Immature natural killer cell (primary cell): ENCODE results near the gene CARMIL3. TPM values are rescaled to one million over a fixed set of nuclear protein-coding genes. Genes with fewer than 3 reads are reported as not detected.

Experiments used
- DNase-seq, 3 donors: peaks; one replicate each; pipeline ENCODE4 v3.0.0; 2022; ENCODE audit warnings: mixed read lengths in 1 of 3
- H3K27ac Mint-ChIP-seq, 6 donors: one replicate each; pipeline ENCODE4 v1.8.0; 2020; ENCODE audit warnings: mixed read lengths in 6 of 6, mild to moderate bottlenecking in 5 of 6, inconsistent platforms in 4 of 6, moderate library complexity in 3 of 6
- H3K27me3 Mint-ChIP-seq, 3 donors: one replicate each; pipeline ENCODE4 v1.8.0; 2020 to 2021; ENCODE audit warnings: low read depth in 3 of 3, mild to moderate bottlenecking in 3 of 3, mixed read lengths in 3 of 3, moderate library complexity in 3 of 3, inconsistent platforms in 1 of 3
- H3K36me3 Mint-ChIP-seq, 3 donors: one replicate each; pipeline ENCODE4 v1.8.0; 2020; ENCODE audit warnings: mixed read lengths in 3 of 3, inconsistent platforms in 2 of 3, mild to moderate bottlenecking in 2 of 3
- H3K4me1 Mint-ChIP-seq, 2 donors: one replicate each; pipeline ENCODE4 v1.8.0; 2020; ENCODE audit warnings: inconsistent platforms in 2 of 2, mild to moderate bottlenecking in 2 of 2, mixed read lengths in 2 of 2, moderate library complexity in 1 of 2
- H3K4me3 Mint-ChIP-seq, 5 donors: one replicate each; pipeline ENCODE4 v1.8.0; 2020; ENCODE audit warnings: mild to moderate bottlenecking in 5 of 5, mixed read lengths in 5 of 5, inconsistent platforms in 3 of 5, moderate library complexity in 3 of 5
- H3K9me3 Mint-ChIP-seq, 6 donors: one replicate each; pipeline ENCODE4 v1.8.0; 2020; ENCODE audit warnings: mild to moderate bottlenecking in 6 of 6, mixed read lengths in 6 of 6, inconsistent platforms in 4 of 6, moderate library complexity in 3 of 6
- polyA plus RNA-seq, 3 donors: library from polyadenylated mRNA; unstranded; fragments of 300-500 nt; fragmentation: Illumina TruSeq; gene quantifications; one replicate each; pipeline ENCODE4 v1.2.3, GENCODE V29; 2021

Gene CARMIL3
- polyA plus RNA-seq, 3 donors from 2014 or later: 0.09 to 0.82 (median 0.32) TPM

DNA sequence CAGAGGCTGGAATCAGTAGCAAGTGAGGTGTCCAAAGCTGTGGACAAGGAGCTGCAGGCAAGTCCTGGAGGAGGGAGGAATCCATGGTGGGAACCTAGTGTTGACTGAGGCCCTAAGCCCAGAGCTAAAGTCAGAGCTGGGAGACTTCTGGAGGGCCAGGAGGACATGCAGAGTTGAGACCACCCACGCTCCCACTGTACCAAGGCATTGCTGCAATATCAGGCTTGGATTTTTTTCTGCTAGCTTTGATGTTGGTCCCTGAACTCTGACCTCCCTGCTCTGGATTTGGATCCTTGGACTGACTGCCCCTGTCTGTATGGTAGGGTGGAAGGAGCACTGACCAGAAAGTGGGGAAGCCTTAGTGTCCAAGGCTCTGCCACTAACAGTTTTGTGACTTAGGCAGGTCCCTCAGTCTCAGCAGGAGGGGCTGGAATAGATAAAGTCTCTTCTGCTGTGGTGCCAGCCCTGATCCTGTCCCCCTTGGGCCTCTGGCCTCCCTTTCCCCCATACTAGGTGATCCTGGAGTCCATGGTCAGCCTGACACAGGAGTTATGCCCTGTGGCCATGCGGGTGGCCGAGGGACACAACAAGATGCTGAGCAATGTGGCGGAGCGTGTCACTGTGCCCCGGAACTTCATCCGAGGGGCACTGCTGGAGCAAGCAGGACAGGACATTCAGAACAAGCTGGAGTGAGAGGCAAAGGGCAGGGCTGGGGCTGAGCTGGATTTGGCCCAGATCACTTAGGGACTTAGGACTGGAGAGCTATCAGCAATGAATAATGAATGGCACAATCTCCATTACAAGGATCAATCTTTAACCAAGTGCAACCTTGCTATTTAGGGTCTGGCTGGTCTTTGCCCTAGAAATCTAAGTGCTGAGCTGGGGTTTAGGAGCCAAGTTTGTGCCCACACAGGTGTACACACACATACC is 9.4 kb downstream of the CARMIL3 start:
- no peak overlapping the region for H3K4me3 Mint-ChIP-seq
- no peaks in the 10 kb centered on the region for H3K9me3 Mint-ChIP-seq

DNA sequence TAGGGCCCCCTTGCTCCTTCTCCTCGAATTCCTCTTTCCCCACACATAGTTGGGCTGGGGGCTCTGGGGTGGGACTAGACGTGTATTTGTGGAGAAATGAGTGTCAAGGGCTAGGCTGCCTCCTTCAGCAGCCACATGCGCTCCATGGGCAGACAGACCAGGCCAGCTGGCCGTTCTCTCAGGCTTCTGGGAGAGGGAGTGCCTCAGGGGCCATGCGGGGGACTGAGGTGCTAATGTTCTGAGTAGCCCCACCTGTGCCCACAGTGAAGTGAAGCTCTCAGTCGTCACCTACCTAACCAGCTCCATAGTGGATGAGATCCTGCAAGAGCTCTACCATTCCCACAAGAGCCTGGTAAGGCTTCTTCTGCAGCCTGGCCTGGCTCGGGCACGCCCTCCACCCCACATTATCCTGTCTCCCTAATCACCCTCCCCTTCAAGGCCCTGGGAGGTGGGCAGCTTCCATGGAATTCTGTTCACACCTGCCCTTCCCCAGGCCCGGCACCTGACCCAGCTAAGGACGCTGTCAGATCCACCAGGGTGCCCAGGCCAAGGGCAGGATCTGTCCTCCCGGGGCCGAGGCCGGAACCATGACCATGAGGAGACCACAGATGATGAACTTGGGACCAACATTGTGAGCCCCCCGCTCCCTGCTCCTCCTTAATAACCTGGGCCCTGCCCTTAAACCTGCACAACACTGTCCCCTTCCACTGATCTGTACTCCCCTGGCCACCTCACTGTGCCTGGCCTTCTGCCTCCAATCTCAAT is 10.6 kb downstream of the CARMIL3 start:
- no peak for DNase-seq

More for the DNA sequence above, 9.4 kb downstream of the CARMIL3 start:
- H3K4me1 Mint-ChIP-seq: peaks cover 2 to 7% of the 10 kb centered on the region in 2 donors
- DNase-seq: no peak
- H3K27me3 Mint-ChIP-seq: peaks cover 0 to 2% (median 0%) of the 10 kb centered on the region in 3 donors
- H3K36me3 Mint-ChIP-seq: peaks cover 0 to 7% (median 0%) of the 10 kb centered on the region in 3 donors
- H3K27ac Mint-ChIP-seq: no peak overlapping the region

GRCh38 chr14:24063263-24063836 is 11.5 kb downstream of the CARMIL3 start:
- H3K27ac Mint-ChIP-seq: no peak overlapping the region
- no peak overlapping the region for H3K4me3 Mint-ChIP-seq
- H3K9me3 Mint-ChIP-seq: no peaks in the 10 kb centered on the region
- no peak for DNase-seq
- H3K36me3 Mint-ChIP-seq: peaks cover 0 to 12% (median 0%) of the 10 kb centered on the region in 3 donors
- peaks cover 0 to 2% (median 2%) of the 10 kb centered on the region in 3 donors for H3K27me3 Mint-ChIP-seq
- peaks cover 0 to 2% of the 10 kb centered on the region in 2 donors for H3K4me1 Mint-ChIP-seq

More for the DNA sequence above, 10.6 kb downstream of the CARMIL3 start:
- Mint-ChIP-seq H3K9me3 (no peaks in the 10 kb centered on the region), H3K36me3 (peaks cover 0 to 9% (median 0%) of the 10 kb centered on the region in 3 donors), H3K4me3 (no peak overlapping the region), H3K4me1 (peaks cover 0 to 7% of the 10 kb centered on the region in 2 donors), H3K27ac (no peak overlapping the region), H3K27me3 (peaks cover 0 to 2% (median 2%) of the 10 kb centered on the region in 3 donors)

GRCh38 chr14:24064091-24064795 is 12.4 kb downstream of the CARMIL3 start:
- no peak for DNase-seq
- no peaks in the 10 kb centered on the region for H3K4me1 Mint-ChIP-seq
- no peak overlapping the region for H3K4me3 Mint-ChIP-seq
- H3K36me3 Mint-ChIP-seq: peaks cover 0 to 11% (median 0%) of the 10 kb centered on the region in 3 donors
- no peak overlapping the region for H3K27ac Mint-ChIP-seq
- no peaks in the 10 kb centered on the region for H3K9me3 Mint-ChIP-seq
- peaks cover 0 to 2% (median 2%) of the 10 kb centered on the region in 3 donors for H3K27me3 Mint-ChIP-seq

DNA sequence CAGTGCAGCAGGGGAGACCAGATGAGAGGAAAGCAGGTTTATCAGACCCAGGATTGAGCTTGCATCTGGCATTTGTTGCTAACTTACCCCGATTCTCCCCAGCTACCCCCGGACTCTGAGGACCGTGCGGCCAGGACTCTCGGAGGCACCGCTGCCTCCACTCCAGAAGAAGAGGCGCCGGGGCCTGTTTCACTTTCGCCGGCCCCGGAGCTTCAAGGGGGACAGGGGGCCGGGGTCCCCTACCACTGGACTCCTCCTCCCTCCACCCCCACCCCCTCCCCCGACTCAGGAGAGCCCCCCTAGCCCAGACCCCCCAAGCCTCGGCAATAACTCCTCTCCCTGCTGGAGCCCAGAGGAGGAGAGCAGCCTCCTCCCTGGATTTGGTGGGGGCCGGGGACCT is 13.0 kb downstream of the CARMIL3 start:
- Mint-ChIP-seq H3K4me3 (no peak overlapping the region), H3K4me1 (no peaks in the 10 kb centered on the region), H3K27ac (no peak overlapping the region), H3K27me3 (peaks cover 0 to 2% (median 2%) of the 10 kb centered on the region in 3 donors), H3K9me3 (no peaks in the 10 kb centered on the region), H3K36me3 (peaks cover 0 to 11% (median 0%) of the 10 kb centered on the region in 3 donors)
- DNase-seq: no peak

DNA sequence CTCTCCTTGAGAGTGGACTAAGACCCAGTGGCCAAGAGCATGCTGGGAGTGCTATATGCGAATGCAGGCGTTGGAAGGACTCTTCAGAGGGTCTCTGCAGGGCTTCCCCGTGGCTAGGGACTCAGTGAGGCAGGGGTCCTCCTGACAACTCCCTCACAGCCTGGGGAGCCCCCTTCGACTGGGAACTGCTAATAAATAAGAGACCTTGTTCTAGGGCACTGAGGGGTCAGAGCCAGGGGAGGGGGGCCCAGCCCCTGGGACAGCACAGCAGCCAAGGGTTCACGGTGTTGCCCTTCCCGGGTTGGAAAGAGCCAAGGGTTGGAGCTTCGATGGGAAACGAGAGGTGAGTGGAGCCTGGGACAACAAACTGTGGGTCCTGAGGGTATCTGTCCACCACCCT is 13.6 kb downstream of the CARMIL3 start:
- Mint-ChIP-seq H3K36me3 (peaks cover 0 to 17% (median 5%) of the 10 kb centered on the region in 3 donors), H3K9me3 (no peaks in the 10 kb centered on the region), H3K4me1 (no peaks in the 10 kb centered on the region), H3K27ac (no peak overlapping the region), H3K4me3 (no peak overlapping the region), H3K27me3 (peaks cover 0 to 2% (median 2%) of the 10 kb centered on the region in 3 donors)
- no peak for DNase-seq

GRCh38 chr14:24066496-24067132 is 14.8 kb downstream of the CARMIL3 start:
- DNase-seq: no peak
- H3K4me3 Mint-ChIP-seq: no peak overlapping the region
- no peak overlapping the region for H3K27ac Mint-ChIP-seq
- H3K4me1 Mint-ChIP-seq: no peaks in the 10 kb centered on the region
- H3K27me3 Mint-ChIP-seq: peaks cover 0 to 2% (median 0%) of the 10 kb centered on the region in 3 donors
- H3K36me3 Mint-ChIP-seq: peaks cover 0 to 13% (median 5%) of the 10 kb centered on the region in 3 donors
- H3K9me3 Mint-ChIP-seq: no peaks in the 10 kb centered on the region

DNA sequence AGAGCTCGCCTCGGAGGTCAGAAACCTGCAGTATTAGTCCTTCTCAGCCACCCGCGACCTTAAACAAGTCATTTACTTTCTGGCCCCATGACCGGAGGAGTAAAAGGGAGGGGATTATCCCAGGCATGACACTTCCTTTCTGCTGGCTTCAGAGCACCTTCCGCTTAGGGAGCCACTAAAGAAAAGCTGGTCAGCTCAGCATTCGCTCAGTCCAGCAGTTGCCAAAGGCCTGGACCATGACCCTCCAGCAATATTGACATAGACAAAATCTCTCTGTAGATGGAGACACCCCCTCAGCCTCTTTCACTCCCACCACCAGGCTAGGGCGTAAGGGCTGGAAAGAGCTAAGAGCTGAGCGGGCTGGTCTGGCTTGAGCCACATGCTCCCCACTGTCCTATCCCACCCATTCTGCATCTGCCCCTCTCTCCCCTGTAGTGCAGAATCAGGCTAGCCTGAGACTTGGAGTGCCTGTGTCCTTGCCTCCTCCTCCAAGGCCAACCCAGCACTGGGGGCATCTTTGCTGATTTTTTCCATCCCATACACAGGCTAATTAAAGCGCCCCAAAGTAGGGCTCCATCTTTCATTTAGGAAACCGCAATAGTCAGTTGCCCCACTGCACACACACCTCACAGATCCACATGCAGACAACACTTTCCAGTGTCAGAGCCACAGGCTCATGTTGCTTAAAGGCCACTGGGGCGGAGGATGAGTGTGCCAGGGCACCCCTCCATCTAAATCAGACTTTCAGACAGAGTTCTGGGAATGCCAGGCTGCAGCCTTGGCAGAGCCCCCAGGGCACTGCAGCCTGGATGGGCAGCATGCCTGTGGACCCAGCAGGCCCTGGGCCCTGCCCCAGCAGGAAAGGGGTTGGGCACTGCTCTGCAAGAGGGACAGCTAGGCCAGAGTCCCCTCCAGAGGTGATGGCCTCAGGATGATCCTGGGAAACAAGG is 15.6 kb downstream of the CARMIL3 start:
- no peaks in the 10 kb centered on the region for H3K9me3 Mint-ChIP-seq
- no peak overlapping the region for H3K4me3 Mint-ChIP-seq
- peaks cover 0 to 13% (median 5%) of the 10 kb centered on the region in 3 donors for H3K36me3 Mint-ChIP-seq
- no peak for DNase-seq
- H3K27ac Mint-ChIP-seq: no peak overlapping the region
- no peaks in the 10 kb centered on the region for H3K4me1 Mint-ChIP-seq
- peaks cover 0 to 2% (median 0%) of the 10 kb centered on the region in 3 donors for H3K27me3 Mint-ChIP-seq

GRCh38 chr14:24068711-24069410 is 17.1 kb downstream of the CARMIL3 start:
- Mint-ChIP-seq H3K9me3 (no peaks in the 10 kb centered on the region), H3K36me3 (peaks cover 0 to 13% (median 5%) of the 10 kb centered on the region in 3 donors), H3K27me3 (peaks cover 0 to 2% (median 2%) of the 10 kb centered on the region in 3 donors), H3K27ac (no peak overlapping the region), H3K4me3 (no peak overlapping the region), H3K4me1 (no peaks in the 10 kb centered on the region)
- DNase-seq: no peak

DNA sequence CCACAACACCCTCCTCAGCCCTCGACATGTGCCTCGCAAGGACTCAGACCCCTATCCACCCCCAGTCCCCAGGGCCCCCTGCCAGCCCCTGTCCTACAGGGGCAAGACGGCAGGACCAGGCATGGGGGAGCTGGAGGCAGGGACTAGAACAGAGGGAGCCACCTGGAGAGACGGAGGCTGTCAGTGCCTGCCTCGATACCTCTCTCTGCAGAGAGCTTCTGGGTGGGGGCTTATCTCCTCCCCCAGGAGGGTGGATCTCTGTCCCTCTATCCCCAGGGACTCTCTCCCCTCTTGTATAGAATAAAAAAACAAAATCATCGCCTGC is 17.6 kb downstream of the CARMIL3 start:
- no peak overlapping the region for H3K27ac Mint-ChIP-seq
- no peaks in the 10 kb centered on the region for H3K9me3 Mint-ChIP-seq
- H3K27me3 Mint-ChIP-seq: peaks cover 0 to 2% (median 2%) of the 10 kb centered on the region in 3 donors
- no peak overlapping the region for H3K4me3 Mint-ChIP-seq
- DNase-seq: no peak
- H3K4me1 Mint-ChIP-seq: no peaks in the 10 kb centered on the region
- peaks cover 0 to 13% (median 5%) of the 10 kb centered on the region in 3 donors for H3K36me3 Mint-ChIP-seq

DNA sequence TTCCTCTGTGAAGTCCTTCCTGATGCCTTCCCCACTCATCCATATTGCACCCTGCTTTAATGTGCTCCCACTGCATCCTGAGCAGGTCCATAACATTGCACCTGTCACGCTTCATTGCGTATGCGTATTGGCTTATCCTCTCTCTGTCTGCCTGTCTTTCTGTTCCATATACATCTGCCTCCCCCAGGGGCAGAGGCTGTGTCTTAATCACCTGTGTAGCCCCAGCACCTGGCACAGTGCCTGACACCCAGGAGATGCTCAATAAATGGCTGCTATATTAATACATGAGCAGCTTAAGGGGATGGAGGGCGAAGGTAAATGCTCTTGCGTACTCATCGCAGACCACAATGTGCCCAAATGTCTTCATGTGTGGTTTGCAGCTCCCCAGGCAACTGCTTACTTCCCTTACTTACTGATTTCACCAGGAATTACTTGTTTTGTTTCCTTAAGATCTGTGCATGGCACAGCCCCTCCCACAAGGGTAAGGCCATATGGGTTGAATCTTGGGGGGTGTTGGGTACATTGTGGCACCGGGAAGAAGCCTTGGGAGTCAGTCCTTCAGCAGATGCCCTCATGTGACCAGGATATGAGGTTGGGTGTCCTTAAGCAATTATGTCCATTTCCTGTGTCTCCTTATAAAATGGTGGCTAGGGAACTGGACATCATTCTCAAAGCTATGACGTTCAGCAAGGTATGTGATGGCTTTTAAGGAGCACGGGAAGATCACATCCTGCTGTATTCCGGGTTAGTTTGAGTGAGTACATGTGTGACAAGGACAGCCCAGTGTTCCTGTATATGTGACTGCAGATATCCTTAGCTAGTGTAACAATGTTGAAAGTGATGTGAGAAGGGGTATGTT is 18.7 kb downstream of the CARMIL3 start:
- no peak overlapping the region for H3K27ac Mint-ChIP-seq
- H3K27me3 Mint-ChIP-seq: peaks cover 0 to 2% (median 2%) of the 10 kb centered on the region in 3 donors
- H3K4me3 Mint-ChIP-seq: no peak overlapping the region
- H3K9me3 Mint-ChIP-seq: no peaks in the 10 kb centered on the region
- H3K4me1 Mint-ChIP-seq: no peaks in the 10 kb centered on the region
- H3K36me3 Mint-ChIP-seq: peaks cover 0 to 13% (median 5%) of the 10 kb centered on the region in 3 donors
- DNase-seq: no peak
